Fibroblast of mammary gland (primary cell): Measurements from ENCODE around the gene VANGL1.

ENCODE experiments used
- DNase-seq: peaks from one replicate; pipeline ENCODE4 v3.0.0-alpha.2; 2010; ENCODE audit warnings: low read depth
- H3K4me3 ChIP-seq: 2 replicates; pipeline ENCODE4 v1.5.1; 2011; ENCODE audit warnings: low read depth, mild to moderate bottlenecking, low read length, moderate library complexity; ENCODE audit not compliant: control insufficient read depth
- TF ChIP-seq, protein P1 (sequence below): conservative IDR thresholded peaks from 2 replicates; pipeline ENCODE4 v1.5.1; 2011; ENCODE audit warnings: low read depth, low read length, inconsistent platforms; ENCODE audit not compliant: control insufficient read depth, insufficient read depth

The VANGL1 gene

DNA sequence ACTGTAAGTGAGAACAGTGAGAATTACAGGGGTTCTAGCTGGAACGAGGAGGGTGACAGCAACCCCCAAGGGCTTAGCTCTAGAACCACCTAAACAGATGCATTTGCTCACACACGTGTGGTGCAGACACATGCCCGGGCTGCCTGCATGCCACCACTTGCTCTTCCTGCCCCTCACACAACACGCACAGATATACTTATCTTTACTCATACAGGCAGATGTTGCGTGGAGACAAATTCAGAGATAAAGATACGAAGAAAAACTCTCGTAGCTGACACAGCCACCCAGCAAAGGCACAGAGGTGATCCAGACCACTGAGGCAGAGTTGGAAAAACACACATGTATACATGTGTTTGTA lies 13.5 kb downstream of the VANGL1 start:
- no peak overlapping the region for H3K4me3 ChIP-seq
- TF ChIP-seq, protein P1, sequence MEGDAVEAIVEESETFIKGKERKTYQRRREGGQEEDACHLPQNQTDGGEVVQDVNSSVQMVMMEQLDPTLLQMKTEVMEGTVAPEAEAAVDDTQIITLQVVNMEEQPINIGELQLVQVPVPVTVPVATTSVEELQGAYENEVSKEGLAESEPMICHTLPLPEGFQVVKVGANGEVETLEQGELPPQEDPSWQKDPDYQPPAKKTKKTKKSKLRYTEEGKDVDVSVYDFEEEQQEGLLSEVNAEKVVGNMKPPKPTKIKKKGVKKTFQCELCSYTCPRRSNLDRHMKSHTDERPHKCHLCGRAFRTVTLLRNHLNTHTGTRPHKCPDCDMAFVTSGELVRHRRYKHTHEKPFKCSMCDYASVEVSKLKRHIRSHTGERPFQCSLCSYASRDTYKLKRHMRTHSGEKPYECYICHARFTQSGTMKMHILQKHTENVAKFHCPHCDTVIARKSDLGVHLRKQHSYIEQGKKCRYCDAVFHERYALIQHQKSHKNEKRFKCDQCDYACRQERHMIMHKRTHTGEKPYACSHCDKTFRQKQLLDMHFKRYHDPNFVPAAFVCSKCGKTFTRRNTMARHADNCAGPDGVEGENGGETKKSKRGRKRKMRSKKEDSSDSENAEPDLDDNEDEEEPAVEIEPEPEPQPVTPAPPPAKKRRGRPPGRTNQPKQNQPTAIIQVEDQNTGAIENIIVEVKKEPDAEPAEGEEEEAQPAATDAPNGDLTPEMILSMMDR: no peak
- no peak for DNase-seq

DNA sequence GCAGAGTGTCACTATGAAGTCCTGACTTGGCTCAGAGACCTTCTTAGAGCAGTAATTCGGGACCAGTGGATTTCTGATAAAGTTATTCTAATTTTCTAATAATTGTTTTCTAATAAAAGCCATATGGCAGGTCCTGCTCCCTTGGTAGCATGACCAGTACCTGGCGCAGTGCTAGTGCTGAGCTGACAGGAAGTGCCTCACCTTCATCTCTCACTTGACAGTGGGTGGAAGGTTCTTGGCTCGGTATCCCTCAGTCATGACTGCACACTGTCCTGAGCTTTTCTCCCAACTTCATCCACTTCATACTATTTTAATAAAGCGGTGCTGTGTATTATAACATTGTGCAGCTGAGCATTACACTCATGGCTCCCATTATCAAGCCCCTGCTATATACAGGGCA lies 14.1 kb downstream of the VANGL1 start:
- TF ChIP-seq, protein P1: no peak
- no peak for DNase-seq
- no peak overlapping the region for H3K4me3 ChIP-seq

DNA sequence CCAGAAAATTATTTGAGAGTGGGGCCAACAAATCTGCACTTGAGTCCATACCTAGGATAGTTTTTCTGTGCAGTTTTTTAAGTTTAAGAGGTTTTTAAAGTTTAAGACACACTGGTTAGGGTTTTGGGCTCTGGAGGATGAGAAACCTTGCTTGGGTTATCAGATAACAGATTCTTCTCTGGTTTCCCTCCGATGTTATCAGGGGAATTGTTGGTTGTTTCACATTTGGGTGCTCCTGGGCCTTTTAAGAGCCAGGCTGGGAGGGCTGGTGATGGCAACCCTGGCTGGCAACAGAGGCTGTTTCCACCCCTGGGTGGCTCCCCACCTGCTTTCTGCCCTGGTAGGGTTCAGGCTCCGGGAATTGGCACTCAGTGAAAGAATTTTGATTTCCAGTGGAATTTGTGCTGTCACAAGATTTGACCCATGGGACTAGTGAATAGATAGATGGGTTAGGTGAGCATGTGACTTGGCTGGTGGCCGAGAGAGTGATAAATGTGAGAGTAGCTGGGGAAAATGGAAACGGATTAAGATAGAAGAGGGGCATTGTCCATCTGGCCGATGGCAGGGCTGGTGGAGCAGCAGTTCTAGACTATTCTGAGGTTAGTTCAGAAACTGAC lies 14.8 kb downstream of the VANGL1 start:
- no peak for DNase-seq
- TF ChIP-seq, protein P1: no peak

DNA sequence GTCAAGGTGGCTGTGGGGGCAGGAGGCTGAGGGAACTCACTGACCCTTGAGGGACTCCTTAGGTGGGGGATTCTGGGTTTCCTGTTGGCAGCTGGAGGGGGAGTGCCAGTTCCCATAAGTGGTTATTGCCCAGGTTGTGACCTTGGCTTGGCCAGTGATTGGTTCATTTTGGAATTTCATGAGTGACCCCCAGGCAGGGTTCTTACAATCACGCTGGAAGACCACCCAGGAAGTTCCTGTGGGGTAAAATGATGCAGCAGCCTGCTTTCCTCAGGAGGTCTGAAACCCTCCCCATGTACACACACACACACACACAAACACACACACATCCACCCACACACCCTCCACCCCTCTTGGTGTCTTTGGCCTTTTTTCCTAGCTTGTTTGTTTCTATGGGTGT lies 16.9 kb downstream of the VANGL1 start:
- no peak overlapping the region for H3K4me3 ChIP-seq
- DNase-seq: no peak
- TF ChIP-seq, protein P1: no peak

More for the DNA sequence above, 14.8 kb downstream of the VANGL1 start:
- no peak overlapping the region for H3K4me3 ChIP-seq

DNA sequence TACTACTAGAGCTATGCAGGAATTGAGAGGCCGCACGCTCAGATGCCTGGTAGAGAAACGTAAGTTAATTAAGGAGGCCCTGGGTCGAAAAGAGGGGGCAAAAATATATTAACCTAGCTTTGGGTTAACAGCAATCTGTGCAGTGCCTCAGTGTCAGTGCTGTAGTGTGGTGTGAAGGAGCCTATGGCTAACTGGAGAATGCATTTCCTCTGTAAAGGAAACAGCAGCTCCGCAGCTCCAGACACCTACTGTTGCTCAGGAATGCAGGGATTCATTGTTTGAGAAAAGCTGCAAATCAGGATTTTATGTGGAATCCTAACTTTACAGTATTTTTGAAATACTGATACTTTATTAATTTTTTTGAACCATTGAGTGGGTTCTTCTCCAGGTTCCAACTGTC lies 18.4 kb downstream of the VANGL1 start:
- no peak for DNase-seq
- H3K4me3 ChIP-seq: no peak overlapping the region
- TF ChIP-seq, protein P1: no peak

DNA sequence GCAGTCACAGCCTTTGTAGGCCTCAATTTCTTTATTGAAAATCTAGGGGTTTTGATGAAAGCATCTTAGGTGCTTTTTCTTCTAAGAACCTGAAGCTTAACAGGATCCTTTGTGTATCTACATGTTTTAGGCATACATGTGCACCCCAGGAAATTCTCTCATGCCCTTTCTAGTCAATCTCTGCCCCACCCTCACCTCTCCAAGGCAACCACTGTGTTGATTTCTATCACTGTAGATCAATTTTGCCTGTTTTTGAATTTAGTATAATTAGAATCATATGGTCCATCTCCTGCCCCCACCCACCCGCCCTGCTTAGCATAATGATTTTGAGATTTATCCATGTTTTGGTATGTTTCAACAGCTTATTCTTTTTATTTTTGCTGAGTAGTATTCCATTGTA lies 19.4 kb downstream of the VANGL1 start:
- no peak for DNase-seq
- no peak overlapping the region for H3K4me3 ChIP-seq
- TF ChIP-seq, protein P1: no peak

DNA sequence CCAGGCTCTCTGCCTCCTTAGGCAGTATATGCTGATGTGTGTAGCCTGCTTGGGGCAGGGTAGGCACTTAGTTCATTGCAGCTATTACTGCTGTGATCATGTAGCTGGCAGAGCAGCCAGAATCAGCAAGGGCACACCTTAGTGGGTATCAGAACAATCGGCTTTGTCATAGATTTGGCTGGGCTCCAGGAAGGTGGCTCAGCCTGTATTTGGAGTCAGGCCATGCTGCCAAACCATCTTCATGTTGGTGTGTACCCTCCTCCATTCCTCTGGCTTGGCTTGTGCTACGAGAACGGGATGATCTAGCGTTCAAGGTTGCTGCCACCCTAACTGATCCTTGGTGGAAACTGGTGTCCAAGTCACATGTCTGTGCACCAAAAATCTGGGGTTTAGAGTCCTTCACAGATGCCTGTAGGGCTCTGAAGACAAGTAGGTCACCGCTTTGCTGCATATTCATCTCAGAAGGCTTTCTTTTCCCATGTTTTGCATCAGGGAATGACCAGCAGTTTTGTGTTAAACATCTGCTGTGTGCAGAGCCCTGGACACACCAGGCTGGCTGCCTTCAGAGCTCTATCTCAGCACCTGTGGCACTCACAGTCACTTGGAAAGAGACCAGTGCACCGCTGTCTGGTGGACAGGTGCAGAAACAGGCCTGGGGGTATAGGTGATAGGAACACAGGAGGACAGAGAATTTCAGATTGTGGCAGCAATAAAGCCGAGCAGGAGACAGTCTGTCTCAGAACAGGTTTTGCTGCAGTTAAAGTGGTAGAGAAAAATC lies 23.7 kb downstream of the VANGL1 start:
- H3K4me3 ChIP-seq: no peak overlapping the region
- no peak for DNase-seq
- TF ChIP-seq, protein P1: no peak
